ENCODE results near the gene ZFAND3.
"Not testable (repeated sequence)": the region's sequence is repeated elsewhere in the genome, so short reads cannot be mapped to it uniquely, and the experiment has no call there.

The ZFAND3 gene

GRCh38 chr6:37983720-37984501 lies 164.4 kb downstream of the ZFAND3 start:
- H3K9me3 ChIP-seq: no peaks in the 10 kb centered on the region
- DNase-seq (ENCODE audit: low spot score in 2 of 2): no peak
- H3K27me3 ChIP-seq (ENCODE audit: low read depth): no peaks in the 10 kb centered on the region
- H3K4me3 ChIP-seq: no peak overlapping the region
- in situ Hi-C loops (cut with MboI; ENCODE audit: low sequenced_read_pairs): no loop called here
- H3K36me3 ChIP-seq (replicated peaks): no peaks in the 10 kb centered on the region
- no peaks in the 10 kb centered on the region; the same call in none of the 2 replicates for H3K4me1 ChIP-seq

- H3K27me3 ChIP-seq (ENCODE audit: low read depth): no peaks in the 10 kb centered on the region
- no peaks in the 10 kb centered on the region for H3K9me3 ChIP-seq
- no peak for DNase-seq (ENCODE audit: low spot score in 2 of 2)
- no peak overlapping the region for H3K4me3 ChIP-seq
- in situ Hi-C loops (cut with MboI; ENCODE audit: low sequenced_read_pairs): no loop called here
- H3K36me3 ChIP-seq (replicated peaks): no peaks in the 10 kb centered on the region
- no peaks in the 10 kb centered on the region; the same call in none of the 2 replicates for H3K4me1 ChIP-seq
Measured at GRCh38 chr6:37984578-37984977, 165.1 kb downstream of the ZFAND3 start.

DNA sequence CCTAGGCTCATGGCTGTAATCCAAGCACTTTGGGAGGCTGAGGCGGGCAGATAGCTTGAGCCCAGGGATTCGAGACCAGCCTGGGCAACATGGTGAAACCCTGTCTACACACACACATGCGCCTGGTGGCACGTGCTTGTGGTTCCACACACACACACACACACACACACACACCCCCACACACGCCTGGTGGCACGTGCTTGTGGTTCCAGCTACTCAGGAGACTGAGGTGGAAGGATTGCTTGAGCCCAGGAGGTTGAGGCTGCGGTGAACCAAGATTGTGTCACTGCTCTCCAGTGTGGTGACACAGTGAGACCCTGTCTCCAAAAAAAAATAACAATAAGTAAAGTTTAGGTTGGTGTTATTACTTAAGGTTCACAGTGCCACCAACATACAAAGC lies 165.8 kb downstream of the ZFAND3 start:
- Histone ChIP-seq H3K27me3 (ENCODE audit: low read depth) (no peaks in the 10 kb centered on the region), H3K9me3 (no peaks in the 10 kb centered on the region), H3K4me3 (no peak overlapping the region), H3K36me3 (replicated peaks) (no peaks in the 10 kb centered on the region), H3K4me1 (no peaks in the 10 kb centered on the region; the same call in none of the 2 replicates)
- no peak for DNase-seq (ENCODE audit: low spot score in 2 of 2)
- in situ Hi-C loops (cut with MboI; ENCODE audit: low sequenced_read_pairs): no loop called here

DNA sequence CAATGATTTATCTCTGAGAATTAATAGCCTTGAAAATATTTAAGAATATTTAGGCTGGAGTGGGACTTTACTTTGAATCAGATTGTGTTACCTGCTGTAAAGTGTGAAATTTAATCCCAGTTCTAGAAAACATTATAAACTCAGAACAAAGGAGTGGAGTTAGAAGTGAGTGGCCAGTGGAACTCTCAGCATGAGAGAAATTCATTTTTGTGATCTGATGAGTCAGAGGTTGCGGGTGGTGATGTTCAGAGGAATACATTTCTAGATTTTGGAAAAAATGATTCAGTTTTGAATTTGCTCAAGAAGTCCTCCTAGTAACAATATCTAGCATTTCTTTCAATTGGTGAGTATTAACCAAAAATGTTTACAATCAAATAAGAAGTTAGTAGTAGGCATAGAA lies 167.5 kb downstream of the ZFAND3 start:
- in situ Hi-C loops (cut with MboI; ENCODE audit: low sequenced_read_pairs): no loop called here
- no peaks in the 10 kb centered on the region for H3K27me3 ChIP-seq (ENCODE audit: low read depth)

GRCh38 chr6:37987559-37987958 lies 168.0 kb downstream of the ZFAND3 start:
- Histone ChIP-seq H3K9me3 (no peaks in the 10 kb centered on the region), H3K4me1 (no peaks in the 10 kb centered on the region; the same call in 1 of the 2 replicates), H3K27me3 (ENCODE audit: low read depth) (no peaks in the 10 kb centered on the region), H3K36me3 (replicated peaks) (no peaks in the 10 kb centered on the region), H3K4me3 (no peak overlapping the region)
- in situ Hi-C loops (cut with MboI; ENCODE audit: low sequenced_read_pairs): no loop called here
- no peak for DNase-seq (ENCODE audit: low spot score in 2 of 2)

More for the DNA sequence above, 167.5 kb downstream of the ZFAND3 start:
- Histone ChIP-seq H3K9me3 (no peaks in the 10 kb centered on the region), H3K36me3 (replicated peaks) (no peaks in the 10 kb centered on the region), H3K4me1 (no peaks in the 10 kb centered on the region; the same call in 1 of the 2 replicates), H3K4me3 (no peak overlapping the region)
- DNase-seq (ENCODE audit: low spot score in 2 of 2): no peak

DNA sequence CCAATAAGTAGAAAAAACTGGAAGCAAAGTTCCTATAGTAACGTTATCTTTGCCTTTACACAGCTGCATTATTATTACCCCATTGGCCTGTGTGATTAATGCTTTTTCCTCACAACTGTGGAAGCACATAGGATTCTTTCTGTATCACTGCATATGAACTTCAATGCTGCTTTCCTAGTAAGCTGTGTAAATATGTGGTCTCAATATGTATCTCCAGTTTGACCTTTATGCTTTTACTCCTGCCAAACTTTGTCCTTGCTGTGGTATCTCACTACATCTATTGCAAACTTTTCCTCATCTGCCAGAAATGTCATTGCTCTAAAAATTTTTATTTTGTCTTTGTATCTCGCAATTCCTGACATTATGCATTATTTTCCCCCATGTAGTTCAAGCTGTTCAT lies 168.6 kb downstream of the ZFAND3 start:
- H3K4me3 ChIP-seq: no peak overlapping the region
- DNase-seq (ENCODE audit: low spot score in 2 of 2): no peak
- no peaks in the 10 kb centered on the region for H3K27me3 ChIP-seq (ENCODE audit: low read depth)
- no peaks in the 10 kb centered on the region for H3K36me3 ChIP-seq (replicated peaks)
- H3K4me1 ChIP-seq: no peaks in the 10 kb centered on the region; the same call in 1 of the 2 replicates
- in situ Hi-C loops (cut with MboI; ENCODE audit: low sequenced_read_pairs): no loop called here
- no peaks in the 10 kb centered on the region for H3K9me3 ChIP-seq

- Histone ChIP-seq H3K4me3 (no peak overlapping the region), H3K4me1 (peaks cover under 1% of the 10 kb centered on the region), H3K27me3 (ENCODE audit: low read depth) (no peaks in the 10 kb centered on the region), H3K36me3 (replicated peaks) (no peaks in the 10 kb centered on the region), H3K9me3 (no peaks in the 10 kb centered on the region)
- no peak for DNase-seq (ENCODE audit: low spot score in 2 of 2)
- in situ Hi-C loops (cut with MboI; ENCODE audit: low sequenced_read_pairs): no loop called here
Measured at GRCh38 chr6:37988696-37989095, 169.2 kb downstream of the ZFAND3 start.

DNA sequence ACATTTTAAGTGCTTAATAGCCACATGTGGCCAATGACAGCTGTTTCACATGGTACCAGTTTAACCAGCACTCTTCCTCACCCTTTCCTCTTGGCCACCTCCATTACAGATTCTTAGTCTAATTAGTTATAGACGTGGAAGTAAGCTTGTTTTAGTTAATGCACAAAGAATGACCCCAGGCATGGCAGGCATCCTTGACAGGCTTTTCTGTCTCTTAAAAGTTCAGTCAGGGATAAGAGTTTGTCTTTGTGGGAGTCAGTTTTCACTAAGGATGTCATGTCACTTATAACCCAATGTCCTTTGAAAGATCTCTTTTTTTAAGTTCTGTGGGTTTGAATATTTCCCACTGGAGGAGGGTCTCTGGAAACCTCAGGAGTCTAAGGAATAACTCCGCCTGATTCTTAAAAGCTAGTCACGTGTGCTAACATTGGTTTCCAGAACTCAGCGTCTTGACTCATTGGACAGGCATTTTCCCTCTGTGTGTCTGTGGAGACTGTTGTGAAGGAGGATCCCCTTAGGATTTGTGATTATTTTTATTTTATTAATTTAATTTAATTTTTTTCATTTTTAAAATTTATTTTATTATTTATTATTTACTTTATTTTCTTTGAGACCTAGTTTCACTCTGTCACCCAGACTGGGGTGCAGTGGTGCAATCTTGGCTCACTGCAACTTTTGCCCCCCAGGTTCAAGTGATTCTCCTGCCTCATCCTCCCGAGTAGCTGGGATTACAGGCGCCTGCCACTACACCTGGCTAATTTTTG lies 171.4 kb downstream of the ZFAND3 start:
- no peak for DNase-seq (ENCODE audit: low spot score in 2 of 2)
- H3K4me1 ChIP-seq: peaks cover 14% of the 10 kb centered on the region
- H3K36me3 ChIP-seq (replicated peaks): no peaks in the 10 kb centered on the region
- no peaks in the 10 kb centered on the region for H3K27me3 ChIP-seq (ENCODE audit: low read depth)
- H3K9me3 ChIP-seq: no peaks in the 10 kb centered on the region
- H3K4me3 ChIP-seq: no peak overlapping the region
- in situ Hi-C loops (cut with MboI; ENCODE audit: low sequenced_read_pairs): no loop called here

- in situ Hi-C loops (cut with MboI; ENCODE audit: low sequenced_read_pairs): no loop called here
- Histone ChIP-seq H3K9me3 (no peaks in the 10 kb centered on the region), H3K27me3 (ENCODE audit: low read depth) (no peaks in the 10 kb centered on the region), H3K4me1 (peaks cover 25% of the 10 kb centered on the region), H3K4me3 (no peak overlapping the region), H3K36me3 (replicated peaks) (no peaks in the 10 kb centered on the region)
- DNase-seq (ENCODE audit: low spot score in 2 of 2): no peak
Measured at GRCh38 chr6:37992749-37993148, 173.2 kb downstream of the ZFAND3 start.

GRCh38 chr6:37993194-37993593 lies 173.7 kb downstream of the ZFAND3 start:
- in situ Hi-C loops (cut with MboI; ENCODE audit: low sequenced_read_pairs); H3K9me3 ChIP-seq; DNase-seq (ENCODE audit: low spot score in 2 of 2); H3K27me3 ChIP-seq (ENCODE audit: low read depth); H3K4me3 ChIP-seq; H3K36me3 ChIP-seq (replicated peaks): not testable (repeated sequence)
- H3K4me1 ChIP-seq: peaks cover 25% of the 10 kb centered on the region

GRCh38 chr6:37993596-37993995 lies 174.1 kb downstream of the ZFAND3 start:
- no peaks in the 10 kb centered on the region for H3K36me3 ChIP-seq (replicated peaks)
- DNase-seq (ENCODE audit: low spot score in 2 of 2): no peak
- in situ Hi-C loops (cut with MboI; ENCODE audit: low sequenced_read_pairs): no loop called here
- H3K4me1 ChIP-seq: peaks cover 25% of the 10 kb centered on the region
- no peak overlapping the region for H3K4me3 ChIP-seq
- no peaks in the 10 kb centered on the region for H3K27me3 ChIP-seq (ENCODE audit: low read depth)
- H3K9me3 ChIP-seq: no peaks in the 10 kb centered on the region

DNA sequence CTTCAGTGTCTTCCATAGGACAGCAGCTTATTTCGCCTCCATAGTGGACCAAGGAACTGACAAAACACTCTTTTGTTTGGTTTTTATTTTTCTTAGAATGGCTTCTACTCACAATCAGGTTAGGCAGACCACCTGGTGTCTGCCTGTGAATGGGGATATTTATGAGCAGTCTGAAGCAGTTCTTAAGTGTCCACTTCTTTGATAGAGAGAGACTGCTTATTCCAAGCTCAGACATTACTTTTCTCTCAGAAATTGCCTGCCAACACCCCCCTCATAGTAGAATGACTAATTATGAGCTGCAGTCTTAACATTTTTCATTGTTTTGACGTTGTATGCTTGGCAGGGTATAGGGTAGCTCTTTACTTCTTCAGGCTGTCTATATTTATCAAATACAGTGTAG lies 174.7 kb downstream of the ZFAND3 start:
- DNase-seq (ENCODE audit: low spot score in 2 of 2): peak in 1 of 2 experiments; percentile 43
- no peak overlapping the region for H3K4me3 ChIP-seq
- H3K4me1 ChIP-seq: peaks cover 25% of the 10 kb centered on the region
- H3K36me3 ChIP-seq (replicated peaks): no peaks in the 10 kb centered on the region
- in situ Hi-C loops (cut with MboI; ENCODE audit: low sequenced_read_pairs): no loop called here
- no peaks in the 10 kb centered on the region for H3K27me3 ChIP-seq (ENCODE audit: low read depth)
- H3K9me3 ChIP-seq: no peaks in the 10 kb centered on the region

- peaks cover 27% of the 10 kb centered on the region for H3K4me1 ChIP-seq
- no peaks in the 10 kb centered on the region for H3K27me3 ChIP-seq (ENCODE audit: low read depth)
- no peak for DNase-seq (ENCODE audit: low spot score in 2 of 2)
- no peaks in the 10 kb centered on the region for H3K9me3 ChIP-seq
- no peaks in the 10 kb centered on the region for H3K36me3 ChIP-seq (replicated peaks)
- in situ Hi-C loops (cut with MboI; ENCODE audit: low sequenced_read_pairs): no loop called here
- H3K4me3 ChIP-seq: no peak overlapping the region
Measured at GRCh38 chr6:37998366-37998765, 178.8 kb downstream of the ZFAND3 start.

GRCh38 chr6:38001386-38001785 lies 181.9 kb downstream of the ZFAND3 start:
- no peak for DNase-seq (ENCODE audit: low spot score in 2 of 2)
- H3K9me3 ChIP-seq: no peaks in the 10 kb centered on the region
- in situ Hi-C loops (cut with MboI; ENCODE audit: low sequenced_read_pairs): no loop called here

More at GRCh38 chr6:38001386-38001785, 181.9 kb downstream of the ZFAND3 start:
- Histone ChIP-seq H3K27me3 (ENCODE audit: low read depth) (no peaks in the 10 kb centered on the region), H3K4me1 (peaks cover 12% of the 10 kb centered on the region), H3K4me3 (no peak overlapping the region), H3K36me3 (replicated peaks) (no peaks in the 10 kb centered on the region)
